Subcutaneous abdominal adipose tissue (tissue), 5 donors: ENCODE data around the gene ACVR1B.

Experiments
- H3K27ac ChIP-seq: one replicate; pipeline ENCODE4 v1.7.0; 2013; ENCODE audit warnings: low read depth, mild to moderate bottlenecking, inconsistent platforms, low read length, moderate library complexity
- H3K27me3 ChIP-seq, 5 donors: one replicate each; pipeline ENCODE4 v1.7.0; 2013; ENCODE audit warnings: low read length in 5 of 5, inconsistent platforms in 1 of 5; ENCODE audit not compliant: control insufficient read depth in 5 of 5, insufficient read depth in 4 of 5
- H3K36me3 ChIP-seq, 5 donors: one replicate each; pipeline ENCODE4 v1.7.0; 2013; ENCODE audit warnings: low read length in 5 of 5; ENCODE audit not compliant: control insufficient read depth in 5 of 5, insufficient read depth in 5 of 5
- H3K4me1 ChIP-seq, 5 donors: one replicate each; pipeline ENCODE4 v1.7.0; 2013; ENCODE audit warnings: low read length in 5 of 5, mild to moderate bottlenecking in 3 of 5, moderate library complexity in 1 of 5; ENCODE audit not compliant: control insufficient read depth in 5 of 5, insufficient read depth in 5 of 5
- H3K4me3 ChIP-seq, 5 donors: one replicate each; pipeline ENCODE4 v1.7.0; 2013; ENCODE audit warnings: low read length in 5 of 5, low read depth in 1 of 5
- H3K9ac ChIP-seq, 5 donors: one replicate each; pipeline ENCODE4 v1.7.0; 2013; ENCODE audit warnings: low read length in 5 of 5, mild to moderate bottlenecking in 4 of 5, moderate library complexity in 3 of 5
- H3K9me3 ChIP-seq, 5 donors: one replicate each; pipeline ENCODE4 v1.7.0; 2013; ENCODE audit warnings: low read length in 5 of 5; ENCODE audit not compliant: control insufficient read depth in 5 of 5
- donor health status: healthy.
- donor health status: healthy.
- donor health status: healthy.
- donor health status: healthy.
- donor health status: healthy.

Gene ACVR1B

DNA sequence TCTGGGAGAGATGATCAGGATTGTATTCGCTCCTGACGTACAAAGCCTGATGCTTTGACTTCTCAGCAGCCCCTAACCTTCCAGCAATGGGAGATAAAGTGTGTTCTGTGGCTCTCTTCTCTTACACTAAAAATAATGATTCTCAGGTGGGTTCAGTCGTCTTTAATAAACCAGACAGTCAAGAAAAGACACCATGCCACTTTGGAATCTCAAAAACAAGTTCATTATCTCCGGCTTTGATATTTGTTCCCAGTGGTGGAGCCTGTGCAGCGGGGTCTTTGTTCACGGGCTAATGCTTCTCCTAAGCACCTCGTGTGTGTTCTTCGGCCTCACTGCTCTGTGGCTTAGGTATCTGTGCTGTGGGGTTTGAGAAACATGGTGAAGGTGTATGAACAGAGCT lies 1.6 kb downstream of the ACVR1B start:
- Histone ChIP-seq H3K9me3 (no peaks in the 10 kb centered on the region), H3K27me3 (no peaks in the 10 kb centered on the region), H3K9ac (peak overlapping the region; percentile 68 to 99 (median 91)), H3K4me1 (peaks cover 5 to 54% (median 42%) of the 10 kb centered on the region in 5 donors), H3K27ac (peak overlapping the region; percentile 97), H3K36me3 (no peaks in the 10 kb centered on the region), H3K4me3 (peak overlapping the region; percentile 75 to 89 (median 83))

DNA sequence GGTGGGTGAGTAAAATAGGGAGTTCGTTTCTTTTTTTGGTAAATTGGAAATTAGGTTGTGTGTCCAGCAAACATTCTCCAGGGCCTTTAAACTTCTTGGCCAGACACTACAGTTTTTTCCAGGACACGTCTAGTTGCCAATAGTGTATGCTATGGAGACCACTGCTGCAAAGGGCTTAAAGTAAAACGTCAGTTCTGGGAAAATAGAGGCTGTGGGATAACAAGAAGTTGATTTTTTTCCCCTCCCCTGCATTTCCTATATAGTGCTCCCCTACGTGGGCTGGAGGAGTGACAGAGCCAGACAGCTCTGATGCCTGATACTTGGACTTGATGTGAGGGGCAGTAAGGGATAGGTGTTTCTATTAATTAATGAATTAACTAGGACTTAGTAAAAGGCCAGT lies 2.4 kb downstream of the ACVR1B start:
- Histone ChIP-seq H3K9me3 (no peaks in the 10 kb centered on the region), H3K9ac (peak overlapping the region; percentile 68 to 99 (median 91)), H3K27me3 (no peaks in the 10 kb centered on the region), H3K4me3 (peak overlapping the region; percentile 9 to 83 (median 78)), H3K4me1 (peaks cover 8 to 59% (median 47%) of the 10 kb centered on the region in 5 donors), H3K36me3 (no peaks in the 10 kb centered on the region), H3K27ac (peak overlapping the region; percentile 97)

- peaks cover 13 to 68% (median 55%) of the 10 kb centered on the region in 5 donors for H3K4me1 ChIP-seq
- no peaks in the 10 kb centered on the region for H3K9me3 ChIP-seq
- peak overlapping the region; percentile 97 for H3K27ac ChIP-seq
- no peaks in the 10 kb centered on the region for H3K27me3 ChIP-seq
- no peaks in the 10 kb centered on the region for H3K36me3 ChIP-seq
- peak overlapping the region in 2 of 5 donors; percentile 9 to 83 for H3K4me3 ChIP-seq
- H3K9ac ChIP-seq: peak overlapping the region; percentile 63 to 98 (median 71)
Observed at GRCh38 chr12:51954561-51955361, 3.3 kb downstream of the ACVR1B start.

GRCh38 chr12:51955702-51956101 lies 4.2 kb downstream of the ACVR1B start:
- Histone ChIP-seq H3K27me3 (no peaks in the 10 kb centered on the region), H3K36me3 (peaks cover 0 to 7% (median 2%) of the 10 kb centered on the region in 5 donors), H3K9ac (no peak overlapping the region), H3K9me3 (no peaks in the 10 kb centered on the region), H3K27ac (peak overlapping the region; percentile 97), H3K4me3 (no peak overlapping the region), H3K4me1 (peaks cover 13 to 69% (median 56%) of the 10 kb centered on the region in 5 donors)

- Histone ChIP-seq H3K27ac (no peak overlapping the region), H3K9ac (no peak overlapping the region), H3K36me3 (peaks cover 0 to 8% (median 4%) of the 10 kb centered on the region in 5 donors), H3K9me3 (no peaks in the 10 kb centered on the region), H3K4me3 (no peak overlapping the region), H3K27me3 (no peaks in the 10 kb centered on the region), H3K4me1 (peaks cover 13 to 64% (median 46%) of the 10 kb centered on the region in 5 donors)
Observed at GRCh38 chr12:51958542-51958941, 7.0 kb downstream of the ACVR1B start.

DNA sequence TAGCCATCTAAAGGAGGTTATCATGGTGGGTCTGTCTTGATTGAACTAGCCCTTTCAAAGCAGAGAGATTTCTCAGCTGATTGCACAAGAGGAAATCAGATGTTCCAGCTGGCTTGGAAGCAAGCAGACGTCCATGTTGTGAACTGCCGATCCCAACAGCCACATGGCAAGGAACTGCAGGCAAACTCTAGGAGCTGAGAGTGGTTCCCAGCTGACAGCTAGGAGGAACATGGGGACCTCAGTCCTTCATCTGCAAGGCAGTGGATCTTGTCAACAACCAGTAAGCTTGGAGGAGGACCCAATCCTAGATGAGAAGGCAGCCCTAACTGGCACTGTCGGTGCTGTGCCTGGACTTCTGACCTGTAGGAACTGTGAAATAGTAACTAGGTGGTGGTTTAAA lies 7.7 kb downstream of the ACVR1B start:
- H3K9ac ChIP-seq: peak overlapping the region in 1 of 5 donors; percentile 65
- peak overlapping the region in 4 of 5 donors; percentile 3 to 56 (median 20) for H3K4me3 ChIP-seq
- peak overlapping the region; percentile 15 for H3K27ac ChIP-seq
- no peaks in the 10 kb centered on the region for H3K27me3 ChIP-seq
- no peaks in the 10 kb centered on the region for H3K9me3 ChIP-seq
- H3K4me1 ChIP-seq: peaks cover 13 to 57% (median 40%) of the 10 kb centered on the region in 5 donors
- peaks cover 0 to 8% (median 4%) of the 10 kb centered on the region in 5 donors for H3K36me3 ChIP-seq

DNA sequence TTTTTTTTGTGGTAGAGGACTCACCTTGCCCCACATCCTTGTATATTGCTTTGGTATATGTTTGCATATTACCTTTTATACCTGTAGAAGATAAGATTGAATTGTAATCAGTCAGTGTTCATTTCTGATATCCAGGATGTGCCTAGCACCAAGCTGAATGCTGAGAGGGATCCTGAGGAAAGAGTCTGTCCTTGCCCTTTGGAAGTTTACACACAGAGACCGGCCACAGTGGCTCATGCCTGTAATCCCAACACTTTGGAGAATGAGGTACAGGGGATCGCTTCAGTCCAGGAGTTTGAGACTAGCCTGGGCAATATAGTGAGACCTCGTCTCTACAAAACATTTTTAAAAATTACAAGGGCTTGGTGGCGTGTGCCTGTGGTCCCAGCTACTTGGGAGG lies 8.4 kb downstream of the ACVR1B start:
- Histone ChIP-seq H3K4me3 (no peak overlapping the region), H3K4me1 (peaks cover 13 to 50% (median 33%) of the 10 kb centered on the region in 5 donors), H3K9ac (no peak overlapping the region), H3K9me3 (no peaks in the 10 kb centered on the region), H3K27ac (no peak overlapping the region), H3K27me3 (no peaks in the 10 kb centered on the region), H3K36me3 (peaks cover 0 to 8% (median 4%) of the 10 kb centered on the region in 5 donors)

DNA sequence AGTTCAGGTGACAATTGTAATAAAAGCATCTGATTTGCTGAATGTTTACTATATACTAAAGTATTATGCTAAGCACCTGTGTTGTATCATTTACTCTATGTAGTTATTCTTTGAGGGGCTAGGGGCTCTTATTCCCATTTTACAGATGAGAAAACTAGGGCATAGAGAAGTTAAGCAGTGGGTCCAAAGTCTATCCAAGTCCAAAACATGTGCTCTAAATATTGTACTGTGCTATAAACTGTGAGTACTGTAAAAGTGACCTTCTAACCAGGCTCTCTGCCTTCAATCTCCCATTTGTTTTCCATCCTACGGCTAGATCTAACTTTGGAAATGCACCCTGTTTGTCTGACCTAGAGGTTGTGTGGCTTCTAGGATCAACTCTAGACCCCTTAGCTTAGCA lies 9.0 kb downstream of the ACVR1B start:
- peaks cover 11 to 44% (median 28%) of the 10 kb centered on the region in 5 donors for H3K4me1 ChIP-seq

DNA sequence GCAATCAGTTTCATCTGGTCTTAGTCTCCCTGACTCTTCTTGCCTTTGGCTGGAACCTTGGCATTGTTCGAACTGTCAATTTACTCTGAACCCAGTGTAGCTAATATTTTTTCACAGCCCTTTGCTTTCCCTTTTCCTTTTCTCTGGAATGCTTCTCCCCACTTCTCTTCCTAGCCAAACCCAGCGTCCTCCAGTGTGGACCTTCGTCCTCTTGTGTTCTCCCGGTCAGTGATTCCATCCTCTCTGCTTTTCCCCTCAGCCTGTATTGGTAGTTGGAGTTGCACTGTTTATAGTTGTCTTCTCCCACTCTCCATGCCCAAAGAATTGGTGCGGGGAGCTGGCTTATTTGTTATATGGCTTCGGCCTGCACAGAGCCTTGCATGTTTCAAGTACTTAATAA lies 9.4 kb downstream of the ACVR1B start:
- Histone ChIP-seq H3K4me1 (peaks cover 8 to 40% (median 25%) of the 10 kb centered on the region in 5 donors), H3K9me3 (no peaks in the 10 kb centered on the region), H3K4me3 (no peak overlapping the region), H3K9ac (no peak overlapping the region), H3K27ac (no peak overlapping the region), H3K27me3 (no peaks in the 10 kb centered on the region), H3K36me3 (peaks cover 0 to 8% (median 4%) of the 10 kb centered on the region in 5 donors)

More for the DNA sequence above, 9.0 kb downstream of the ACVR1B start:
- Histone ChIP-seq H3K4me3 (no peak overlapping the region), H3K36me3 (peaks cover 0 to 8% (median 4%) of the 10 kb centered on the region in 5 donors), H3K9me3 (no peaks in the 10 kb centered on the region), H3K27me3 (no peaks in the 10 kb centered on the region), H3K9ac (no peak overlapping the region), H3K27ac (no peak overlapping the region)

GRCh38 chr12:51961834-51962233 lies 10.3 kb downstream of the ACVR1B start:
- Histone ChIP-seq H3K27ac (no peak overlapping the region), H3K27me3 (no peaks in the 10 kb centered on the region), H3K36me3 (peaks cover 0 to 8% (median 4%) of the 10 kb centered on the region in 5 donors), H3K9me3 (no peaks in the 10 kb centered on the region), H3K4me1 (peaks cover 8 to 39% (median 25%) of the 10 kb centered on the region in 5 donors), H3K4me3 (no peak overlapping the region), H3K9ac (peak overlapping the region in 1 of 5 donors; percentile 6)
